Islet precursor cell (in vitro differentiated cells): ENCODE data around the gene CAPRIN1.
"Not testable (repeated sequence)": the region's sequence is repeated elsewhere in the genome, so short reads cannot be mapped to it uniquely, and the experiment has no call there.

ENCODE experiments used
- DNase-seq: peaks from one replicate; pipeline ENCODE4 v3.0.0-alpha.2; 2018

Gene CAPRIN1

GRCh38 chr11:34052036-34052607 is 591 bp downstream of the CAPRIN1 start:
- peak; percentile 92 for DNase-seq

DNA sequence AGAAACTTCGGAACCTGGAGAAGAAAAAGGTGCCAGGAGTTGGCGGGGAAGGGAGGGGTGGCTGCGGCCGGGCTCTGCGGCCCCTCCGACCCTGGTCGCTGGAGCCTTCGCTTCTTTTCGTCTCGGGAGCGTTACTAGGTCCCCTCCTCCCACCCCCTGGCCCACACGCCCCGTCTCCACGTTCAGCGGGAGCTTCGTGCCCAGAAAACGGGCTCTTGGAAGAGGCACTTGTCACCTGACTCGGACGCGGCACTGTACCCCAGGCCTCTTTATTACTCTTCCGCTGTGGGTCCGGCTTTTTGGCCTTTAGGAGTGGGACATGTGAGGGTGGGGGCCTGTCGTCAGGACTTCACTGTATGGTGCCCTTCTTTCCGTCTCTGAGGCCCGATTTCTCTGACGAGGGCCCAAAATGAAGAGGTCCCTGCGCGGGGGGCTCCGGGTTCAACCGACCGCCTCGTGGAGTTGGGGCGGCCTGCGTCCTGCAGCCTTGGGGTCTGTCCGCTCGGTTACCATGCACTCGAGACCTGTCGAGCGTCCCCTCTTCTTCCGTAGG is 1.2 kb downstream of the CAPRIN1 start:
- DNase-seq = no peak

- DNase-seq = peak; percentile 77
Observed at GRCh38 chr11:34053161-34053686, 1.7 kb downstream of the CAPRIN1 start.

GRCh38 chr11:34054351-34054750 is 2.8 kb downstream of the CAPRIN1 start:
- DNase-seq = not testable (repeated sequence)

DNA sequence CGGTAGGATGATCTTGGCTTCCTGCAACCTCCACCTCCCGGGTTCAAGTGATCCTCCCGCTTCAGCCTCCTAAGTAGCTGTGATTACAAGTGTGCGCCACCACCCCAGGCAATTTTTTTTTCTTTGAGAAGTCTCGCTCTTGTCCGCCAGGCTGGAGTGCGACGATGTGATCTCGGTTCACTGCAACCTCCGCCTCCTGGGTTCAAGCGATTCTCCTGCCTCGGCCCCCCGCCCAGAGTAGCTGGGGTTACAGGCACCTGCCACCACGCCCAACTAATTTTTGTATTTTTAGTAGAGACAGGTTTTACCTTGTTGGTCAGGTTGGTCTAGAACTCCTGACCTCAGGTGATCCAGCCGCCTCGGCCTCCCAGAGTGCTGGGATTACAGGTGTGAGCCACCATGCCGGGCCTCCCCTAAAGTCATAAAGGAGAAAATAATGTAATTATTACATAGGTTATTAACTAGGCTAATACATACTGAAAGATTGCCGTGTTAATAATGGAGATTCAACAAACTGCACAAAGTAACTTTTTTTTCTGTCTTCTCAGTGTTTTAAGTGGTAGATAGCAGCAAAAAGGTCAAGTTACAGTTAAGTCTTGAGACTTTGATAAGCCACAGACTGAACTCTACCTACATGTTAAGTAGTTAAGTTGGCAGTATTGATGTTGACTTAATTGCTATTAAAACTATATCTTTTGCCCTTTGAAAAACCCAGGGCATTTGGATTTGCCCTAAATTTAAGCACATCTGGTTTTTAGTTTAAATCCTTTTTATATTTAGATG is 3.9 kb downstream of the CAPRIN1 start:
- DNase-seq = no peak

GRCh38 chr11:34056672-34057071 is 5.1 kb downstream of the CAPRIN1 start:
- DNase-seq = no peak

GRCh38 chr11:34063061-34063795 is 11.7 kb downstream of the CAPRIN1 start:
- no peak for DNase-seq

DNA sequence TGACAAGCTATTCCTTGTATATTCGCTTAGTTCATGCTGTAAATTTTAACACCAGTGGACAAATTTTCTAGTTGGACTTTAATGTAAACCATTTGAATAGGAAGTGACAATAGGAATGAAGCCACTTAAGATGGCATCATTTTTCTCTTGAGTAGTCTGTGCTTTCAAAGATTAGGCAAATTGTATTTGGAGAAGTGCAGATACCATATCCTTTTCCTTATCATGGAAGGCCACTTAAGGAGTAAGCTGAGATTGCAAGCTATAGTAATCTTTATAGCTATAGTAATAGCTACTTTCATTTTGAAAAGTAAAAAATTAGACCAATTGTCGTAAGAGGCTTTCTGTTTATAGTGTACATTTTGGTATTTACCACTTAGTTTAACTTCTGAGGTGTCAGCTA is 12.8 kb downstream of the CAPRIN1 start:
- DNase-seq = no peak

GRCh38 chr11:34065505-34066203 is 14.1 kb downstream of the CAPRIN1 start:
- no peak for DNase-seq

DNA sequence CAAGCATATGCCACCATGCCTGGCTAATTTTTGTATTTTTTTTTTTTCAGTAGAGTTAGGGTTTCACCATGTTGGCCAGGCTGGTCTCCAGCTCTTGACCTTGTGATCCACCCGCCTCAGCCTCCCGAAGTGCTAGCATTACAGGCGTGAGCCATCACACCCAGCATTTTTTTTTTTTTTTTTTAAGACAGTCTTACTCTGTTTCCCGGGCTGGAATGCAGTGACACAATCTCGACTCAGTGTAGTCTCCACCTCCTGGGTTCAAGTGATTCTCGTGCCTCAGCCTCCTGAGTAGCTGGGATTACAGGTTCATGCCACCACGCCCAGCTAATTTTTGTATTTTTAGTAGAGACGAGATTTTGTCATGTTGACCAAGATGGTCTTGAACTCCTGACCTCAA is 15.2 kb downstream of the CAPRIN1 start:
- not testable (repeated sequence) for DNase-seq

DNA sequence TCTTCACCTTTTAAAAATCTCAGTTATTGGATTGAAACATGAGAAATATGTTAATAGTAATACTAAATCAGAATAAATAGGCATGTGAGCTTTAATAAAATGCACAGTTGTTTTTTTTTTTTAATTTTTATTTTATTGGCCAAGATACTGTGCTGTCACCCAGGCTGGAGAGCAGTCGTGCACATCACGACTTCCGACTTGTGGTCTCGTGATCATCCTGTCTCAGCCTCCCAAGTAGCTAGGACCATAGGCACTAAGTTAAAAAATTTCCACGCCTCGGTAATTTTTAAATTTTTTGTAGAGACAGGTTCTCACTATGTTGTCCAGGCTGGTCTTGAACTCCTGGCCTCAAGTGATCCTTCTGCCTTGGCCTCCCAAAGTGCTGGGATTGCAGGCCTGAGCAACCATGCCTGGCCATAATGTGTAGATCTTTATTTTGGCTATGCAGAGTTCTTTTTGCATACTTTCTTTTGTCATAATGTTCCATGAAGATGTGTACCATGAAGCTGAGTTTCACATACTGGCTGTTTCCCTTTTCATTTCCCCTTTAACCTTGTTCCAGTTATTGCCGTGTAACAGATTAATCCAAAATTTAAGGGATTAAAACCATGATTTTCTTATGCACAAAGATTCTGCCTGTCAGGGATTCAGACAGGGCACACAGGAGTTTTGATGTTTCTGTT is 16.0 kb downstream of the CAPRIN1 start:
- no peak for DNase-seq

DNA sequence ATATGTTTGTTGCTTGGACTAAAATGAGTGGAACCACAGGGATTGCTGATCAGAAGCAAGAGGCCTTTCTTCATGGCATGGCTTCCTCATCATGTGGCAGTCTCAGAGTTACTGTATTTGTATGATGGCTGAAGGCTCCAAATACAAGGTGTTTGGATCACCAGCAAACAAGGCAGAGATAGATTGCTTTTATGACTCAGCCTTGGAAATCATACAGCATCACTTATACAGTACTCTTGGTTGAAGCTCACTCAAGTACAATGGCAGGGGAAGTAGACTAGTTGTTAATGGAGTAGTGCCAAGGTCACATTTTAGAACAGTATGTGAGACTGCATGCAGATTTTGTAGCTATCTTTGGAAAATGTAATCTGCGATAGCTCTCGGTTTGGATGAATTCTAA is 16.6 kb downstream of the CAPRIN1 start:
- DNase-seq = no peak

GRCh38 chr11:34071306-34071705 is 19.8 kb downstream of the CAPRIN1 start:
- DNase-seq = not testable (repeated sequence)

- DNase-seq = no peak
Observed at GRCh38 chr11:34072041-34072440, 20.5 kb downstream of the CAPRIN1 start.

GRCh38 chr11:34072832-34073231 is 21.3 kb downstream of the CAPRIN1 start:
- DNase-seq = no peak

- no peak for DNase-seq
Observed at GRCh38 chr11:34074391-34074790, 22.9 kb downstream of the CAPRIN1 start.

GRCh38 chr11:34075178-34075820 is 23.8 kb downstream of the CAPRIN1 start:
- DNase-seq = no peak

GRCh38 chr11:34080609-34081008 is 29.1 kb downstream of the CAPRIN1 start:
- DNase-seq = no peak

DNA sequence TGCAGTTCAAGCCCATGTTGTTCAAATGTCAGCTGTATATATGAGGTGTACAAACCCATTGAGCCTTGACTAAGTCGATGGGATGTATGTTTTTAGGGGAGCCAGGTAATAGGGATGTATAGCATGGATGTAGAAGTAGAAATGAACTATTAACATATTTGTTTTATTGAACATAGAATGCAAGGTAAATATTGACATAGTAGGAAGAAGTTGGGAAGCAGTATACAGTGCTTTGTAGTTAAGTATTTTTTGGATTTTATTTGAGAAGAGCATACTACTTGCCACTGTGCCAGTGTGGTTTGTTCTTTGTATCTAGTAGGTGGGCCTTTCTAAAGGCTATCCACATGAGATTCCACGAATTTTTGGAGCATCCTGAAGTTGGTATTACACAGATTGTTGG is 33.1 kb downstream of the CAPRIN1 start:
- DNase-seq = no peak

- no peak for DNase-seq
Observed at GRCh38 chr11:34086554-34087283, 35.2 kb downstream of the CAPRIN1 start.

GRCh38 chr11:34091825-34092224 is 40.3 kb downstream of the CAPRIN1 start:
- no peak for DNase-seq
